HG03045 (cell line): ENCODE results near the gene GRN.

Experiments used
- ATAC-seq: cut with Tn5 transposase; IDR thresholded peaks from one replicate; pipeline ENCODE4 v1.9.1; 2021; ENCODE audit warnings: mild to moderate bottlenecking, moderate library complexity; ENCODE audit not compliant: unreplicated experiment

The GRN gene

GRCh38 chr17:44344939-44345453 lies at the start of gene GRN:
GRN (plus strand) TSS chr17:44345302; CDS start chr17:44349165, 3,863 bp downstream.
- peak; percentile 71 for ATAC-seq

DNA sequence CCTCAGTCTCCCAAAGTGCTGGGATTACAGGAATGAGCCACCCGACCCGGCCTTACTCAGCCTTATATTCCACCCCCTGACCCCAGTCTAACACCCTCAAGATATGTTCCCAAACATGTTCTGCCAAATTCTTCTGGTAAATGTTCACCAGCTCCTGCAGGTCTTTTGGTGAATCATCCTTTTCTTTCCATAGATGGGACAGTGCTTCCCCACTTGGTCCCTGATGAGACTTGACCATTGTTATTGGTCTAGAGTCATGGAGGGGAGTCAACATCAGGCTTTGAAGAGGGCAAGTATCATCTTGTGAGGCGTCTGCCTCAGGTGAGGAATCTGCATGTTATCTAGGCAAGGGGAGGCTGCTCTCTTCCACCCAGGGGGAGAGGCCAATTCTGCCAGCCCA lies 47.1 kb upstream of the GRN start:
- no peak for ATAC-seq

- no peak for ATAC-seq
Observed at GRCh38 chr17:44304651-44305050, 40.5 kb upstream of the GRN start.

DNA sequence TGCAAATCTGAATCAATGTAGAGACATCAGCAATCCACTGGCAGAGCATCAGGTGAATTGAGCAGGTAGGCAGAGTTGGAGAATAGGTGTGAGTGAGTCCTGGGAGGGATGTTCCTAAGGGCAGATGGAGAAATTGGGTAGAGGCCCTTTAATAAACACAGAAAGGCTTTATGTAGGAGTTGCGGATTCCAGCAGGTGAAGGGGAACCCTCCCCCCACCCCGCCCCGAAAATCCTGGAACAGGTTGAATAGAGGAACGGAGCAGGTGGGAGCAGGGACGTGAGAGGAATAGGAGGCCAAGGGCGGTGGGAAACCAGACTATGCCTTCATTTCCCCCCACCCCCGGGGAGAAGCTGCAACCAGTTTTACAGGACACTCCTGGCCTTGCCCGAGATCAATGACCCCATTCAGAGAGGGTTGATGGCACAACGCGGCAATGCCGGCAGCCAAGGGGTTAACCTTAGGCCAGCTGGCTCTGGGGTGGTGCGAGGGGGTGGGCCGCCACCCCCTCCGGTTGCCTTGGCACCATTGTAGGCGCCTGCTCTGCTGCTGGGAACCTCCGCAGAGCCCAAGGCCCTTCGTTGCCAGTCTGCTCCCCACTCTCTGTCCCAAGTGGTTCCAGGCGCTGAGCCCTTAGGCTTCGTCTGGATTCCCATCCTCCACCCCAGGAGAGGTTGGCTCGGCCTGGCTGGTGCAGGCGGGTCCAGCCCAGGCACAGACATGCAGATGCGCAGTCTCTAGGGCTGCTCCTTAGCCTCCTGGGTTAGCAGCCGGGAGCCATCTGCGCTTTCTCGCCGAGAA lies 37.5 kb upstream of the GRN start:
- ATAC-seq = no peak

GRCh38 chr17:44308320-44308818 lies 36.7 kb upstream of the GRN start, which contains the start of gene RUNDC3A:
RUNDC3A (plus strand) TSS chr17:44308601; CDS start chr17:44308833, 232 bp downstream.
- ATAC-seq = peak; percentile 54

DNA sequence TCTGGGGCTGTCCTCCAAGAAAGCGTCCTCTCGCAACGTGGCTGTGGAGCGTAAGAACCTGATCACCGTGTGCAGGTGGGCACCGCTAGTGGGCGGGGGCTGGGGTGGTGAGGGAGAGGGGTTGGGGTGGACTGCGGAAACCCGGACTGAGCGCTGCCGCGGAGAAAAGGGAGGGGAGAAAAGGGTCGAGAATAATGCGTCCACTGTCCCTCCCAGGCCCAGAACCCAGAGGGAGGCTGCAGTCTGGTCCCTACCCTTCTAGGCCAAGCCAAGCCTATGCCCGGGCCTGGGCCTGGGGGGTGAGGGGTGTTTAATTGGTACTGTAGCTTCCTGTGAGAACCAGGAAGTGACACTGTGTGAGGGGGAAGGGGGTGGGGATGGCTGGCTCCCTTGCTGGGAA lies 36.2 kb upstream of the GRN start:
- ATAC-seq = no peak

GRCh38 chr17:44309472-44309871 lies 35.6 kb upstream of the GRN start:
- no peak for ATAC-seq

- ATAC-seq = no peak
Observed at GRCh38 chr17:44310188-44310587, 34.9 kb upstream of the GRN start.

GRCh38 chr17:44310609-44311376 lies 34.3 kb upstream of the GRN start:
- no peak for ATAC-seq

DNA sequence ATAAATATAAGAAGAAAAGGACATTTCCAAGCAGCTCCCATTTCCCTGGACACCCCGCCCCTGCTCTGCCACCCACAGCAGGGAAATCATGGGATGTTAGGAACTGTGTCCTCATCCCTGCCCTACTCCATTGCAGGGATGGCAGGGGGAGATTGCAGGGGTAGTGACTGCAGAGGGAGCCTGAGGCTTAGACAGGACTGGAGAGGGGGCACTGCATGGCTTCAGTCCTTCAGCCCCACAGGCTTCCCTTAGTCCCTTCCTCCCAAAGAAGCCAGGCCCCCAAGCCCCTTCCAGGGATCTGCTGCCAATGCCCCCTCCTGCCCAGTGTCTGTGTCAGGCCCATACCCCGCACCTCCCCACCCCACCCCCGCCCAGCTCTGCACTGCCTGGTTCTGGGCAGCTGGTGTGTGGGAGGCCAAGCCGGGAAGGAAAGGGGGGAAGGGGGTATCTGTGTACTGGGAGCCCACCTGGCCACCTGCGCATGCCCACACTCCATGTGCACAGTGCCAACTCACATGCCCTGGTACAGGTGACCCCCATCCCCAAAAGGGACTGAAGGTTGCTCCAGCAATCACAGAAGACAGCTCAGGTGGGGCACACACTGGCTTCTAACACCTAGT lies 33.4 kb upstream of the GRN start:
- no peak for ATAC-seq

GRCh38 chr17:44312396-44313104 lies 32.6 kb upstream of the GRN start:
- ATAC-seq = no peak

GRCh38 chr17:44314031-44314430 lies 31.1 kb upstream of the GRN start:
- ATAC-seq = no peak

GRCh38 chr17:44314524-44314868 lies 30.6 kb upstream of the GRN start:
- no peak for ATAC-seq

- ATAC-seq = no peak
Observed at GRCh38 chr17:44314869-44315661, 30.0 kb upstream of the GRN start.

- no peak for ATAC-seq
Observed at GRCh38 chr17:44315760-44316731, 29.1 kb upstream of the GRN start.

GRCh38 chr17:44317545-44317944 lies 27.6 kb upstream of the GRN start:
- no peak for ATAC-seq

DNA sequence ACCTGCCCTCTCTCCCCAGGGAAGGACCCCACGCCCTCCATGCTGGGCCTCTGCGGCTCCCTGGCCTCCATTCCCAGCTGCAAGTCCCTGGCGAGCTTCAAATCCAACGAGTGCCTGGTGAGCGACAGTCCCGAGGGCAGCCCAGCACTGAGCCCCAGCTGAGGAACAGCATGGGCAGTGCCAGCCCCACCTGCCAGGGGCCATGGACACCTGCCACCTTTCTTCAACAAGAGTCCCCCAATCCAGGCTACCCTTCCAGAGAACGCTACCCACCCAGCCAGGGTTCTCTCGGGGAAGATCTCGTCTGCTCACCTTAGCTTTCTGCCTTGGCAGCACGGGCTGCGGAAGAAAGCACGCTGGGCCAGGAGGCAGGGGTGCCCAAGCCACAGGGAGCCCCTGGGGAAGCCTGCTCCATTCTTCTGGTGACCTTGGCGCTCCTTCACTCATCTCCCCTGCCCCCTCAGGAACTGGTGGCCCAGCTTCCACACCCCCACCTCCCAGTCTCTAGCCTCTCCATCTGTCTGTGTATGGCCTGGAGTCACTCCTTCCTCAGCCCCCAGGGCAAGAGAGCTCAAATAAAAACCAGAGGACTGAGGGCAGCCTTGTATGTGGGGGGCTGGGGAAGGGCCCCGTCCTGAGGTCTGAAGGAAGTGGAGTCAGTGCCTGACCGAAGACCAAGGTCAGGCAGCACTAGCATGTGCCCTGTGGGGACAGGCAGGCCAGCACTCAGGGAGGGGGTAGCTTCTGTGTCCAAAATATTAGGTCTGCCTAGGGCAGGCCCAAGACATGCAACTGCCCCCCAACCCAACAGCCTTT lies 26.8 kb upstream of the GRN start:
- no peak for ATAC-seq

DNA sequence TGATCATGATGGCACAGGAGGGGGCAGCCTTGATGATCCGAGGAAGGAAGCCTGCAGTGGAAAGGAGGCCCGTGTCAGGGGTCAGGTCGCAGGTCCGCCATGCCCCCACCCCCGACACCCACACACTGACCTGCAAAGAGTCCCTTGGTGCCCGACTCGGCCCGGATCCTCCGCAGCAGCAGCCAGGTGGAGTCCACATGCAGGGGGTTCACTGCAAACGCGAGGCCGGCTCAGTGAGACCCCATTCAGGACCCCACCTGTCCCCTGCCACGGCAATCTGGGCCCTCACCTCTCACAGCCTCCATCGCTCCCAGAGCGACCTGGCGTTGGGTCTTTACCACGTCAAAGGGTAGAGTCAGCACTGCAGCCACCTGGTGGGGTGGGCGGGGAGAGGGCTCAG lies 25.0 kb upstream of the GRN start:
- no peak for ATAC-seq
